ENCODE measurements around the gene MYOT. TPM values are rescaled to one million over a fixed set of nuclear protein-coding genes. Genes with fewer than 3 reads are reported as not detected.

The MYOT gene
- total and polyA plus RNA-seq, 12 donors = 6.4 to 180 (median 11.7) TPM

- TF ChIP-seq CTCF (IDR thresholded peaks at IDR 0.05) = no peak
- no peaks in the 10 kb centered on the region for H3K27me3 ChIP-seq
- peak overlapping the region in 4 of 10 donors; percentile 7 to 49 (median 32) for H3K27ac ChIP-seq
- DNase-seq (no peak), ATAC-seq (peak in 3 of 8 donors; percentile 13 to 20 (median 14))
- WGBS, 2 donors = 70 to 80% methylated on average over 1 of the region's 1 CpG
- H3K36me3 ChIP-seq = peaks cover 0 to 14% (median 0%) of the 10 kb centered on the region in 9 donors
- no peak overlapping the region for H3K4me3 ChIP-seq
- intact Hi-C loops (cut with DNase I) = loop anchor here in 1 of 10 donors (5.0 kb wide), 1 partner anchor 46 kb away; no protein-coding TSS in a partner anchor
- H3K9me3 ChIP-seq = peaks cover 0 to 20% (median 0%) of the 10 kb centered on the region in 11 donors
- peaks cover 0 to 22% (median 4%) of the 10 kb centered on the region in 9 donors for H3K4me1 ChIP-seq
Observed at GRCh38 chr5:137822984-137823383, 44.7 kb upstream of the MYOT start.

DNA sequence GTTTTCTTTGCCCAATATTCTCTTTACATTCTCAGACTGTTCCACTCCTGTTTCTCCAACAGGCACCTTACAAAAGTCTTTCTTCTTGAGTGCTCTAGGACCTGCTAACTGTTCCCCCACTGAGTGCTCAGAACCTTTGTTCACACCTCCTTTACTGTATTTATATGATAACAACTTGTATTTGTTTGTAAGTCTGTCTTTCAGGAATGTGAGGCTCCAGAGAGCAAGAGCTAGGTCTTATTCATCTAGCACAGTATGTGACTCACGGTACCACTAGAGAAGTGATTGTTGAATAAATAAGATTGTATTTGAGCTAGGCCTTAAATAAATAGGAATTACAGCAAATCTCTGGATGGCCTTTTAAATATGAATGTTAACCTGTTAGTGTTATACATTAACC, 42.5 kb upstream of the MYOT start:
- peak overlapping the region in 5 of 10 donors; percentile 17 to 85 (median 31) for H3K27ac ChIP-seq
- H3K9me3 ChIP-seq = peaks cover 0 to 20% (median 0%) of the 10 kb centered on the region in 11 donors
- intact Hi-C loops (cut with DNase I) = no loop called here
- peaks cover 0 to 14% (median 0%) of the 10 kb centered on the region in 9 donors for H3K36me3 ChIP-seq
- ATAC-seq = no peak
- H3K27me3 ChIP-seq = no peaks in the 10 kb centered on the region
- no peak for TF ChIP-seq CTCF (IDR thresholded peaks at IDR 0.05)
- no peak for DNase-seq
- no peak overlapping the region for H3K4me3 ChIP-seq
- peaks cover 0 to 23% (median 1%) of the 10 kb centered on the region in 9 donors for H3K4me1 ChIP-seq
- WGBS, 2 donors = 72 to 75% methylated on average over 1 of the region's 1 CpG

DNA sequence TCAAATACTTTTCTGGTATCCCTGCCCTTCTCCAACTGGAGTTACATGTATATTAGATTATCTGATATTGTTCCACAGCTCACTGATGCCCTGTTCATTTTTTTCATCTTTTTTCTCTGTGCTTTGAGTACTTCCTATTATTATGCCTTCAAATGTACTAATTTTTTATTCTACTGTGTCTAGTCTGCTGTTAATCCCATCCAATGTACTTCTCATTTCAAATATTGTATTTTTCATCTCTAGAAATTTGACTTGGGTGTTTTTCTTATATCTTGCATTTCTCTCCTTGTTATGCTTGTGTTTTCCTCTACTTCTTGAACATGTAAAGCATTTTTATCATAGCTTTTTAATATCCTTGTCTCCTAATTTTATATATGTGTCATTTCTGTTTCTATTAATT, 41.6 kb upstream of the MYOT start:
- peaks cover 0 to 20% (median 0%) of the 10 kb centered on the region in 11 donors for H3K9me3 ChIP-seq
- peaks cover 0 to 23% (median 5%) of the 10 kb centered on the region in 9 donors for H3K4me1 ChIP-seq
- no peak overlapping the region for H3K4me3 ChIP-seq
- no peak for TF ChIP-seq CTCF (IDR thresholded peaks at IDR 0.05)
- intact Hi-C loops (cut with DNase I) = no loop called here
- peak overlapping the region in 3 of 10 donors; percentile 23 to 85 (median 31) for H3K27ac ChIP-seq
- ATAC-seq = no peak
- no peak for DNase-seq
- H3K36me3 ChIP-seq = peaks cover 0 to 14% (median 0%) of the 10 kb centered on the region in 9 donors
- no peaks in the 10 kb centered on the region for H3K27me3 ChIP-seq

DNA sequence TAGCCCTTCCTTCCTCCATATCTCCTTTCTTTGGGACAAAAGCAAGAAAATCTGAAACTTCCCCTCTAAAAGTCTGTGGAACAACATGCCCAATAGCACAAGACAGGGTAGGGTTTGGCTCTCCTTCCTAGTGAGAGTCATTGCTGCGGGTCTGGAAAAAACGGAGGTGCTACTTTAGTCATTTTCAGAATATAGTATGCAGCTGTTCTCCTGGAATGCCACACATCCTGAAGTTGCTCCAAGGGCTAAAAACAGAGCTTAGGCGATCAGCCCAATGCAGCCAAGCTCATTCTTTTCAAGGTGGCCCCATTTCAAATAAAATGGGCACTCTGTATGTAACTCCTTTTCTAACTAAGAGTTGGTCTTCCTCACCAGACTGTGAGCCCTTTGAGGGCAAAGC, 39.5 kb upstream of the MYOT start:
- peak overlapping the region; percentile 39 to 92 (median 76) for H3K27ac ChIP-seq
- intact Hi-C loops (cut with DNase I) = no loop called here
- no peaks in the 10 kb centered on the region for H3K27me3 ChIP-seq
- peaks cover 0 to 38% (median 8%) of the 10 kb centered on the region in 9 donors for H3K4me1 ChIP-seq
- no peak for TF ChIP-seq CTCF (IDR thresholded peaks at IDR 0.05)
- peaks cover 0 to 14% (median 0%) of the 10 kb centered on the region in 9 donors for H3K36me3 ChIP-seq
- H3K9me3 ChIP-seq = peaks cover 0 to 20% (median 0%) of the 10 kb centered on the region in 11 donors
- ATAC-seq (peak; percentile 61 to 94 (median 88)), DNase-seq (peak in 1 of 2 donors; percentile 53)
- WGBS, 2 donors = 31 to 36% methylated on average over 3 of the region's 3 CpGs
- H3K4me3 ChIP-seq = no peak overlapping the region

Measured in heart right ventricle (tissue), 16 donors.